ENCODE results near the gene ACTMAP. TPM values are rescaled to one million over a fixed set of nuclear protein-coding genes. Genes with fewer than 3 reads are reported as not detected.

The ACTMAP gene
- total and polyA plus RNA-seq, 7 donors: 1.8 to 11.0 (median 5.3) TPM

DNA sequence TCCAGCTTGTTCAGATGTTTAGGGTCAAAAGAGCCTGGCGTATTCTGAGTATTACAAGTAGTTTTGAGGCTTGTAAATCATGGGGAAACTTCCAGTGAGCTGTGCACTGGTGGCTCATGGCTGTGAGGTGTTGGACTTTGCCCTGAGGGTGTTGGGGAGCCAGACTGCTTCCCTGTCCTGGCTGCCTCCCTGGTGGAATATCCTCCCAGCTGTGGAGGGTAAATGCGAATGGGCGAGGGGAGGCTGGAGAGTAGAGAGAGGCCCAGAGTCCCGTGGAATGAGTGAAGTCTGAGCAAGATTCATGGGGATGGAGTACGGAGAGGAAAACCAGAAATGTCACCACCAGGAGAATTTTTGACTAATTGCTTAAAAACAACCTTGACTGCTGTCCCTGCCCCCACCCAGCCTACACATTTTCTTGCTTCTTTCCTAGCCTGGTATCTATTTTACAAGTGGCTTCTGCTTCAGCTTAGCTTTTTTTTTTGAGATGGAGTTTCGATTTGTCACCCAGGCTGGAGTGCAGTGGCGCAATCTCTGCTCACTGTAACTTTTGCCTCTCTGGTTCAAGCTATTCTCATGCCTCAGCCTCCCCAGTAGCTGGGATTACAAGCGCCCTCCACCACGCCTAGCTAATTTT lies 4.5 kb upstream of the ACTMAP start:
- H3K4me3 ChIP-seq: no peak overlapping the region
- 33 to 53% methylated on average over 9 of the region's 9 CpGs for whole genome bisulfite sequencing, 2 donors

DNA sequence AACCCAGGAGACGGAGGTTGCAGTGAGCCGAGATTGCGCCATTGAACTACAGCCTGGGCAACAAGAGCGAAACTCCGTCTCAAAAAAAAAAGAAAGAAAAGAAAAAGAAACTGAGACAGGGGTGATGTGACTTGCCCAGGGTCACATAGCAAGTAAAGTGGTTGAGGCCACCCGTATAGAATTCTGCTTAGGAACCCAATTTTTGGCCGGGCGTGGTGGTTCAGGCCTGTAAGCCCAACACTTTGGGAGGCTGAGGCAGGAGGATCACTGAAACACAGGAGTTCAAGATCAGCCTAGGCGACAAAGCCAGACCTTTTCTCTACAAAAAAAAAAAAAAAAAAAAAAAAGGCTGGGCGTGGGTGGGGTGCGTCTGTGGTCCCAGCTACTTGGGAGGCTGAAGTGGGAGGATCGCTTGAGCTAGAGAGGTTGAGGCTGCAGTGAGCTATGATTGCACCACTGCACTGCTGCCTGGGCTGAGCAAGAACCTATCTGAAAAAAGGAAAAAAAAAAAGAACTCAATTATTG lies 2.0 kb upstream of the ACTMAP start:
- DNase-seq: no peak
- TF ChIP-seq, protein P1, sequence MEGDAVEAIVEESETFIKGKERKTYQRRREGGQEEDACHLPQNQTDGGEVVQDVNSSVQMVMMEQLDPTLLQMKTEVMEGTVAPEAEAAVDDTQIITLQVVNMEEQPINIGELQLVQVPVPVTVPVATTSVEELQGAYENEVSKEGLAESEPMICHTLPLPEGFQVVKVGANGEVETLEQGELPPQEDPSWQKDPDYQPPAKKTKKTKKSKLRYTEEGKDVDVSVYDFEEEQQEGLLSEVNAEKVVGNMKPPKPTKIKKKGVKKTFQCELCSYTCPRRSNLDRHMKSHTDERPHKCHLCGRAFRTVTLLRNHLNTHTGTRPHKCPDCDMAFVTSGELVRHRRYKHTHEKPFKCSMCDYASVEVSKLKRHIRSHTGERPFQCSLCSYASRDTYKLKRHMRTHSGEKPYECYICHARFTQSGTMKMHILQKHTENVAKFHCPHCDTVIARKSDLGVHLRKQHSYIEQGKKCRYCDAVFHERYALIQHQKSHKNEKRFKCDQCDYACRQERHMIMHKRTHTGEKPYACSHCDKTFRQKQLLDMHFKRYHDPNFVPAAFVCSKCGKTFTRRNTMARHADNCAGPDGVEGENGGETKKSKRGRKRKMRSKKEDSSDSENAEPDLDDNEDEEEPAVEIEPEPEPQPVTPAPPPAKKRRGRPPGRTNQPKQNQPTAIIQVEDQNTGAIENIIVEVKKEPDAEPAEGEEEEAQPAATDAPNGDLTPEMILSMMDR (IDR thresholded peaks at IDR 0.05): no peak
- no peak for TF ChIP-seq POLR2AphosphoS5 (IDR thresholded peaks at IDR 0.05)
- TF ChIP-seq POLR2A (IDR thresholded peaks at IDR 0.05): no peak
- TF ChIP-seq EP300 (IDR thresholded peaks at IDR 0.05): no peak
- no peaks in the 10 kb centered on the region for H3K9me3 ChIP-seq
- no peaks in the 10 kb centered on the region for H3K27me3 ChIP-seq
- intact Hi-C loops (cut with DNase I): no loop called here
- peak overlapping the region; percentile 64 to 73 (median 71) for H3K4me3 ChIP-seq
- peaks cover 0 to 74% (median 56%) of the 10 kb centered on the region in 4 donors for H3K4me1 ChIP-seq
- WGBS, 2 donors: 18 to 57% methylated on average over 12 of the region's 12 CpGs
- peaks cover 0 to 9% (median 3%) of the 10 kb centered on the region in 4 donors for H3K36me3 ChIP-seq
- peak overlapping the region in 3 of 4 donors; percentile 86 to 96 (median 95) for H3K27ac ChIP-seq

More for the DNA sequence above, 4.5 kb upstream of the ACTMAP start:
- no peaks in the 10 kb centered on the region for H3K27me3 ChIP-seq
- peak overlapping the region; percentile 5 to 35 (median 16) for H3K27ac ChIP-seq
- DNase-seq: no peak
- intact Hi-C loops (cut with DNase I): loop anchor here (2.0 kb wide), 1 partner anchor 20 kb away; the partner anchor contains the start of gene MIA
- H3K9me3 ChIP-seq: no peaks in the 10 kb centered on the region
- TF ChIP-seq, protein P1 (IDR thresholded peaks at IDR 0.05): no peak
- TF ChIP-seq POLR2A (IDR thresholded peaks at IDR 0.05): no peak
- no peak for TF ChIP-seq EP300 (IDR thresholded peaks at IDR 0.05)
- no peak for TF ChIP-seq POLR2AphosphoS5 (IDR thresholded peaks at IDR 0.05)
- peaks cover 14 to 34% (median 24%) of the 10 kb centered on the region in 4 donors for H3K36me3 ChIP-seq
- H3K4me1 ChIP-seq: peaks cover 0 to 56% (median 47%) of the 10 kb centered on the region in 4 donors

DNA sequence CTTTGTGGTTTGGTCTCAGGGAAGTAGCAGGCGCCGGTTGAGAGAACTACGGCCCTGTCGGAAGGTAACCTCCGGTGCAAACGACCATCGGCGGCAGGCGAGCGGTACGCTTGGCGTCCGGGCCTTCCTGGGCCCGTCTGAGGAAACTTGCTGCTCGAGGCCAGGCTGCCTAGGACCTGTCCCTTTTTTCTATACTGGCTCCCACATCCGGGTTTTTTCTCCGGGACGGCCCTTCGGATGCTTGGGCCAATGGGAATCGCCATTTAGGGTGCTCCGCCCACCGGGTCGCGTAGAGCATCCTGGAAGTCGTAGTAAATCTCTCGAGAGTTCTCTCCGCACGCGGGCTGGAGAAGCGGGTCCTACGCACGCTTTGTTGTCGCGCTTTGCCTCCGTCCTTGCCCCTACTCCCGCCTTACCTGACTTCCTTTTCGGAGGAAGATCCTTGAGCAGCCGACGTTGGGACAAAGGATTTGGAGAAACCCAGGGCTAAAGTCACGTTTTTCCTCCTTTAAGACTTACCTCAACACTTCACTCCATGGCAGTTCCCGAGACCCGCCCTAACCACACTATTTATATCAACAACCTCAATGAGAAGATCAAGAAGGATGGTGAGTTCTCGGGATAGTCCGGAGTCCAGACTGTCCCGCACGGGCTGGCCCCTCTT lies 729 bp upstream of the ACTMAP start, which contains the start of gene SNRPA:
SNRPA (plus strand) TSS at position 330 of the 664 bp plus-strand sequence; CDS start at position 536, 206 bp downstream.
- intact Hi-C loops (cut with DNase I): loop anchor here (1.0 to 2.0 kb wide), 2 partner anchors 33 to 48 kb away; partner anchors contain the start of gene EGLN2
- Histone ChIP-seq H3K27me3 (no peaks in the 10 kb centered on the region), H3K4me1 (peaks cover 0 to 64% (median 51%) of the 10 kb centered on the region in 4 donors)

DNA sequence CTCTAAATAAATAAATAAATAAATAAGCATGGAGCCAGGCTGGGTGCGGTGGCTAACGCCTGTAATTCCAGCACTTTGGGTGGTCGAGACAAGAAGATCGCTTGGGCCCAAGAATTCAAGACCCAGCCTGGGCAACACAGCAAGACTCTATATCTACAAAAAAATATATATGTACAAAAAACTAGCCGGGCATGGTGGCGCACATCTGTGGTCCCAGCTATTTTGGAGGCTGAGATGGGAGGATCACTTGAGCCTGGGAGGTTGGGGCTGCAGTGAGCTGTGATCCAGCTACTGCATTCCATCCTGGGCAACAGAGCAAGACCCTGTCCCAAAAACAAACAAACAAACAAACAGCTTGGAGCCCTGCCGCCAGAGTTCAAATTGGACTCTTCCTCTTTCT lies 2.7 kb downstream of the ACTMAP start:
- DNase-seq: no peak
- Histone ChIP-seq H3K36me3 (peaks cover 0 to 3% (median 0%) of the 10 kb centered on the region in 4 donors), H3K4me1 (peaks cover 0 to 32% (median 22%) of the 10 kb centered on the region in 4 donors), H3K27me3 (no peaks in the 10 kb centered on the region), H3K4me3 (no peak overlapping the region), H3K27ac (no peak overlapping the region), H3K9me3 (no peaks in the 10 kb centered on the region)
- WGBS, 2 donors: 96 to 97% methylated on average over 7 of the region's 7 CpGs
- intact Hi-C loops (cut with DNase I): no loop called here
- TF ChIP-seq POLR2AphosphoS5 (IDR thresholded peaks at IDR 0.05) (no peak), POLR2A (IDR thresholded peaks at IDR 0.05) (no peak)

More for the DNA sequence above, 729 bp upstream of the ACTMAP start, which contains the start of gene SNRPA:
- TF ChIP-seq EP300 (IDR thresholded peaks at IDR 0.05): no peak
- peak; percentile 88 to 96 (median 96) for TF ChIP-seq POLR2AphosphoS5 (IDR thresholded peaks at IDR 0.05)
- TF ChIP-seq, protein P1 (IDR thresholded peaks at IDR 0.05): no peak
- peak; percentile 72 to 90 for TF ChIP-seq POLR2A (IDR thresholded peaks at IDR 0.05)
- peaks cover 0 to 4% (median 0%) of the 10 kb centered on the region in 4 donors for H3K36me3 ChIP-seq
- peak within 1 kb of the TSS; percentile 64 to 73 (median 71) for H3K4me3 ChIP-seq
- no peaks in the 10 kb centered on the region for H3K9me3 ChIP-seq
- H3K27ac ChIP-seq: peak within 1 kb of the TSS; percentile 86 to 96 (median 94)
- peak; percentile 99 for DNase-seq
- WGBS, 2 donors: 0% methylated on average over 46 of the region's 46 CpGs

DNA sequence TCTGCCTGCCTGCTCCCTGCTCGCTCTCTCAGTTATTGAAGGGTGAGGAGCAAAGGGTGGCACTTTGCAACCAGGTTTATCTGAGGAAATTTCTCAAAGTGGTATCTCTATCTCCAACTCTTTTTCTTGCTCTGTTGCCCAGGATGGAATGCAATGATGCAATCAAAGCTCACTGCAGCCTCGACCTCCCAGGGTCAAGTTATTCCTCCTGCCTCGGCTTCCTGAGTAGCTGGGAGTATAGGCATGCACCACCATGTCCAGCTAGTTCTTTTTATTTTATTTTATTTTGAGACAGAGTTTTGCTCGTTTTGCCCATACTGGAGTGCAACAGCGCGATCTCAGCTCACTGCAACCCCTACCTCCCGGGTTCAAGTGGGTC lies 4.9 kb downstream of the ACTMAP start:
- H3K4me3 ChIP-seq: no peak overlapping the region
- no peak for DNase-seq
- 84 to 87% methylated on average over 7 of the region's 7 CpGs for WGBS, 2 donors
- H3K9me3 ChIP-seq: no peaks in the 10 kb centered on the region
- peaks cover 0 to 3% (median 1%) of the 10 kb centered on the region in 4 donors for H3K36me3 ChIP-seq
- H3K27me3 ChIP-seq: no peaks in the 10 kb centered on the region
- peak overlapping the region in 3 of 4 donors; percentile 10 to 31 (median 17) for H3K27ac ChIP-seq
- intact Hi-C loops (cut with DNase I): no loop called here
- TF ChIP-seq, protein P1 (IDR thresholded peaks at IDR 0.05): no peak
- TF ChIP-seq POLR2AphosphoS5 (IDR thresholded peaks at IDR 0.05) (no peak), EP300 (IDR thresholded peaks at IDR 0.05) (no peak), POLR2A (IDR thresholded peaks at IDR 0.05) (no peak)
- peaks cover 0 to 31% (median 12%) of the 10 kb centered on the region in 4 donors for H3K4me1 ChIP-seq

Measured in sigmoid colon (tissue), 7 donors.